ENCODE results near the gene TNS4.

DNA sequence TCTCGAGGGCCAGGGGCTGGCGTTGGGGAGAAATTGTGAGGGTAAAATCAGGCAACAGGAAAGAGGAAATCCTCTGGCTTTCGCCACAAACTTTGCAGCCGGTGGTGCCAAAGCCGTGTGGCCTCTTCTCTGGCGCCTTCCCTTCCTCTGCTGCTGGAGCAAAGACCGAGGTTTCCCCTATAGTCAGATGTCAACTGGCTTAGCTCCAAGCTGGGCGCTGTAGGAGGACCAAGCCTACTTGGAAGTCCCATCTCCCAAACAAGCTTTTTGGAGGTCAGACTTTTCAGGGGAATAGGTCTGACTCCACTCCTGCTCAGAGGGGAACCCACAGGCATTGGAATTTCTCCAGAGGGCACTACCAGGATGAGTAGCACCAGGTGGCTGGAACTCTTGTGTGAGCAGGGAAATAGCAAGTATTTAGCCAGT, 53.2 kb downstream of the TNS4 start:
- TF ChIP-seq, protein P1, sequence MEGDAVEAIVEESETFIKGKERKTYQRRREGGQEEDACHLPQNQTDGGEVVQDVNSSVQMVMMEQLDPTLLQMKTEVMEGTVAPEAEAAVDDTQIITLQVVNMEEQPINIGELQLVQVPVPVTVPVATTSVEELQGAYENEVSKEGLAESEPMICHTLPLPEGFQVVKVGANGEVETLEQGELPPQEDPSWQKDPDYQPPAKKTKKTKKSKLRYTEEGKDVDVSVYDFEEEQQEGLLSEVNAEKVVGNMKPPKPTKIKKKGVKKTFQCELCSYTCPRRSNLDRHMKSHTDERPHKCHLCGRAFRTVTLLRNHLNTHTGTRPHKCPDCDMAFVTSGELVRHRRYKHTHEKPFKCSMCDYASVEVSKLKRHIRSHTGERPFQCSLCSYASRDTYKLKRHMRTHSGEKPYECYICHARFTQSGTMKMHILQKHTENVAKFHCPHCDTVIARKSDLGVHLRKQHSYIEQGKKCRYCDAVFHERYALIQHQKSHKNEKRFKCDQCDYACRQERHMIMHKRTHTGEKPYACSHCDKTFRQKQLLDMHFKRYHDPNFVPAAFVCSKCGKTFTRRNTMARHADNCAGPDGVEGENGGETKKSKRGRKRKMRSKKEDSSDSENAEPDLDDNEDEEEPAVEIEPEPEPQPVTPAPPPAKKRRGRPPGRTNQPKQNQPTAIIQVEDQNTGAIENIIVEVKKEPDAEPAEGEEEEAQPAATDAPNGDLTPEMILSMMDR (IDR thresholded peaks at IDR 0.05; ENCODE audit: insufficient read depth, low read depth, low read length) = no peak
- no peak for TF ChIP-seq EZH2 (IDR thresholded peaks at IDR 0.05; ENCODE audit: insufficient read depth, low read length)

Data from astrocyte (in vitro differentiated cells and primary cell).